Sigmoid colon (tissue), 7 donors: ENCODE measurements around the gene DNAJC10. TPM values are rescaled to one million over a fixed set of nuclear protein-coding genes. Genes with fewer than 3 reads are reported as not detected.
"Not testable (repeated sequence)": the region's sequence is repeated elsewhere in the genome, so short reads cannot be mapped to it uniquely, and the experiment has no call there.

ENCODE experiments used
- DNase-seq: peaks from one replicate; pipeline ENCODE4 v3.0.0-alpha.2; 2019
- H3K27ac ChIP-seq, 4 donors: fragments of 200-600 bp; sonication (generic); one replicate each; pipeline ENCODE4 v1.5.1; 2016 to 2019; ENCODE audit warnings: mild to moderate bottlenecking in 1 of 4
- H3K27me3 ChIP-seq, 3 donors: fragments of 200-600 bp; sonication (generic); one replicate each; pipeline ENCODE4 v1.5.1; 2019; ENCODE audit warnings: mild to moderate bottlenecking in 1 of 3
- H3K36me3 ChIP-seq, 4 donors: fragments of 200-600 bp; sonication (generic); one replicate each; pipeline ENCODE4 v1.5.1; 2016 to 2019
- H3K4me1 ChIP-seq, 4 donors: fragments of 200-600 bp; sonication (generic); one replicate each; pipeline ENCODE4 v1.5.1; 2017 to 2019
- H3K4me3 ChIP-seq, 4 donors: fragments of 200-600 bp; sonication (generic); one replicate each; pipeline ENCODE4 v1.5.1; 2017 to 2019; ENCODE audit warnings: mild to moderate bottlenecking in 2 of 4, moderate library complexity in 1 of 4
- H3K9me3 ChIP-seq, 4 donors: fragments of 200-600 bp in 3 of 4; sonication (generic) in 3 of 4; one replicate each; pipeline versions ENCODE4 v1.5.1 to v1.6.1; 2013 to 2019
- CTCF ChIP-seq, 4 experiments: fragments of 450-650 bp in 3 of 4; fragments of 200-600 bp in 1 of 4; IDR thresholded peaks; one replicate each; pipeline ENCODE4 v1.5.1; 2016 to 2019; ENCODE audit warnings: antibody characterized with exemption in 4 of 4, mild to moderate bottlenecking in 3 of 4, moderate library complexity in 2 of 4
- EP300 ChIP-seq, 4 donors: sonication (generic); formaldehyde crosslinking; IDR thresholded peaks; one replicate each; pipeline ENCODE4 v1.6.1; 2017; ENCODE audit warnings: antibody characterized with exemption in 4 of 4
- POLR2A ChIP-seq, 2 donors: fragments of 450-650 bp; IDR thresholded peaks; one replicate each; pipeline ENCODE4 v1.6.1; 2016; ENCODE audit warnings: antibody characterized with exemption in 2 of 2, mild to moderate bottlenecking in 2 of 2, moderate library complexity in 2 of 2
- POLR2AphosphoS5 ChIP-seq, 4 donors: sonication (generic); formaldehyde crosslinking; IDR thresholded peaks; one replicate each; pipeline ENCODE4 v1.6.1; 2017; ENCODE audit warnings: antibody characterized with exemption in 4 of 4
- WGBS, 2 donors: extraction: QIAGEN DNeasy Blood & Tissue Kit; methylation state at CpG; one replicate each; pipeline ENCODE4 v1.1.7; 2013; 5-methylcytosine and 5-hydroxymethylcytosine counted together
- intact Hi-C: fragments of 100-400 bp; cut with DNase I; formaldehyde crosslinking; loops from one replicate; pipeline ENCODE4 v1.15.1; 2023
- polyA plus RNA-seq, 3 donors: library from polyadenylated mRNA; stranded (reverse); fragments of 200-250 nt; gene quantifications; one replicate each; pipeline ENCODE4 v1.2.3, GENCODE V29; 2013
- total RNA-seq, 4 donors: library from RNA; depleted of rRNA; stranded (reverse); fragments of >200 nt; gene quantifications; one replicate each; pipeline ENCODE4 v1.1.0, GENCODE V29; 2016
- donor health status: healthy with polysubstance abuse.
- donor health status: Bipolar disorder and iron deficiency.
- donor health status: healthy.

DNAJC10 gene
- total and polyA plus RNA-seq, 7 donors: 9.0 to 50.1 (median 44.3) TPM

- no peak overlapping the region for H3K27ac ChIP-seq
- H3K27me3 ChIP-seq: no peaks in the 10 kb centered on the region
- no peaks in the 10 kb centered on the region for H3K36me3 ChIP-seq
- peaks cover 0 to 5% (median 0%) of the 10 kb centered on the region in 4 donors for H3K4me1 ChIP-seq
- H3K9me3 ChIP-seq: no peaks in the 10 kb centered on the region
- 71 to 77% methylated on average over 6 of the region's 6 CpGs for WGBS, 2 donors
- no peak for DNase-seq
- no peak overlapping the region for H3K4me3 ChIP-seq
- intact Hi-C loops: no loop called here
- TF ChIP-seq CTCF (IDR thresholded peaks at IDR 0.05) (no peak), POLR2AphosphoS5 (IDR thresholded peaks at IDR 0.05) (no peak), EP300 (IDR thresholded peaks at IDR 0.05) (no peak), POLR2A (IDR thresholded peaks at IDR 0.05) (no peak)
Measured at GRCh38 chr2:182672466-182673165, 43.4 kb upstream of the DNAJC10 start.

- Histone ChIP-seq H3K9me3 (no peaks in the 10 kb centered on the region), H3K27ac (no peak overlapping the region), H3K27me3 (no peaks in the 10 kb centered on the region), H3K4me1 (no peaks in the 10 kb centered on the region), H3K4me3 (no peak overlapping the region), H3K36me3 (no peaks in the 10 kb centered on the region)
- DNase-seq: no peak
- intact Hi-C loops: no loop called here
- TF ChIP-seq POLR2A (IDR thresholded peaks at IDR 0.05) (no peak), CTCF (IDR thresholded peaks at IDR 0.05) (no peak), EP300 (IDR thresholded peaks at IDR 0.05) (no peak), POLR2AphosphoS5 (IDR thresholded peaks at IDR 0.05) (no peak)
- 21 to 53% methylated on average over 1 of the region's 1 CpG for WGBS, 2 donors
Measured at GRCh38 chr2:182680837-182681236, 35.2 kb upstream of the DNAJC10 start.

- Histone ChIP-seq H3K9me3 (no peaks in the 10 kb centered on the region), H3K36me3 (no peaks in the 10 kb centered on the region), H3K27me3 (no peaks in the 10 kb centered on the region), H3K4me3 (no peak overlapping the region), H3K27ac (no peak overlapping the region), H3K4me1 (no peaks in the 10 kb centered on the region)
- intact Hi-C loops: no loop called here
- 83 to 88% methylated on average over 1 of the region's 1 CpG for WGBS, 2 donors
- no peak for DNase-seq
- TF ChIP-seq CTCF (IDR thresholded peaks at IDR 0.05): no peak
- TF ChIP-seq EP300 (IDR thresholded peaks at IDR 0.05): no peak
- no peak for TF ChIP-seq POLR2AphosphoS5 (IDR thresholded peaks at IDR 0.05)
- TF ChIP-seq POLR2A (IDR thresholded peaks at IDR 0.05): no peak
Measured at GRCh38 chr2:182682210-182682609, 33.8 kb upstream of the DNAJC10 start.

DNA sequence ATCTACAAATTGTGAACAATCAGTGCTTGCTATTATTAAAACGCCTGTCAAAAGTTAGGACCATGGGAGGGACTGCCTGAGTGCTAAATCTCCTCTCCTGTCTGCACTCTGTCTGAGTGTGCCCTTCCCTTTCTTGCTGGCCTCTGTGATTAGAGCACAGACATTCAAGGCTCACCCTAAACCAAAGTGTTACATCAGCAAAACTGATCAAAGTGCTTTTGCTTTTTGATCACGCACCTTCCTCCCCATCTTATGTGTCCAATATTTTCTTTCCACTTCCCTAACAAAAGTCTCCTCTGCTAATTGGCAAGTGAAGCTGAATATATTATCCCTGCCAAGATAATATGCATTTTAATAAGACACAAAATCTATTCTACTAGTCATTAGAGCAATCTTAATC lies 30.5 kb upstream of the DNAJC10 start:
- no peaks in the 10 kb centered on the region for H3K4me1 ChIP-seq
- TF ChIP-seq POLR2AphosphoS5 (IDR thresholded peaks at IDR 0.05) (no peak), EP300 (IDR thresholded peaks at IDR 0.05) (no peak), CTCF (IDR thresholded peaks at IDR 0.05) (no peak), POLR2A (IDR thresholded peaks at IDR 0.05) (no peak)
- no peak overlapping the region for H3K27ac ChIP-seq
- no peaks in the 10 kb centered on the region for H3K9me3 ChIP-seq
- H3K27me3 ChIP-seq: no peaks in the 10 kb centered on the region
- 88 to 90% methylated on average over 2 of the region's 2 CpGs for WGBS, 2 donors
- no peak for DNase-seq
- H3K4me3 ChIP-seq: no peak overlapping the region
- intact Hi-C loops: no loop called here
- H3K36me3 ChIP-seq: no peaks in the 10 kb centered on the region

DNA sequence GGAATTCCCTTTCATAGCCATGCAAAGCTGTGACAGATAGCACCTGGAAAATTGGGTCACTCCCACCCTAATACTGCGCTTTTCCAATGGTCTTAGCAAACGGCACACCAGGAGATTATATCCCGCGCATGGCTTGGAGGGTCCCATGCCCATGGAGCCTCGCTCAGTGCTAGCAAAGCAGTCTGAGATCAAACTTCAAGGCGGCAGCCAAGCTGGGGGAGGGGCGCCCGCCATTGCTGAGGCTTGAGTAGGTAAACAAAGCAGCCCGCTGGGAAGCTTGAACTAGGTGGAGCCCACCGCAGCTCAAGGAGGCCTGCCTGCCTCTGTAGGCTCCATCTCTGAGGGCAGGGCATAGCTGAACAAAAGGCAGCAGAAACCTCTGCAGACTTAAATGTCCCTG lies 29.3 kb upstream of the DNAJC10 start:
- H3K27me3 ChIP-seq, DNase-seq, H3K4me1 ChIP-seq, H3K36me3 ChIP-seq, H3K4me3 ChIP-seq, H3K9me3 ChIP-seq, intact Hi-C loops, H3K27ac ChIP-seq: not testable (repeated sequence)
- 93 to 96% methylated on average over 10 of the region's 10 CpGs for WGBS, 2 donors
